Left ventricle myocardium inferior (tissue), 1 donor: Measurements from ENCODE around the gene SMARCD1. TPM values are rescaled to one million over a fixed set of nuclear protein-coding genes. Genes with fewer than 3 reads are reported as not detected.

Experiments
- DNase-seq: peaks from one replicate; pipeline ENCODE4 v3.0.0-alpha.2; 2020
- H3K27ac ChIP-seq: fragments of 200-600 bp; replicated peaks from 2 replicates; pipeline ENCODE4 v1.8.0; 2021
- H3K27me3 ChIP-seq: fragments of 200-600 bp; 2 replicates; pipeline ENCODE4 v1.8.0; 2021; ENCODE audit warnings: low read depth
- H3K36me3 ChIP-seq: fragments of 200-600 bp; 2 replicates; pipeline ENCODE4 v1.8.0; 2021
- H3K4me1 ChIP-seq: fragments of 200-600 bp; 2 replicates; pipeline ENCODE4 v1.8.0; 2021
- H3K4me3 ChIP-seq: fragments of 200-600 bp; 2 replicates; pipeline ENCODE4 v1.8.0; 2021; ENCODE audit warnings: mild to moderate bottlenecking, moderate library complexity
- H3K9me3 ChIP-seq: fragments of 200-600 bp; replicated peaks from 2 replicates; pipeline ENCODE4 v1.8.0; 2021
- intact Hi-C: fragments of 100-400 bp; cut with micrococcal nuclease; formaldehyde crosslinking; loops from one replicate; pipeline ENCODE4 v1.11.0; 2022
- total RNA-seq: library from RNA; stranded (reverse); fragmentation: NEBNext Ultra II Directional; extraction: Animal tissue kit (Norgen Biotek cat#: 25700); gene quantifications from one replicate; pipeline ENCODE4 v1.2.1, GENCODE V29; 2021
- TF ChIP-seq, protein P1 (sequence below): fragments of 200-600 bp; IDR thresholded peaks from 2 replicates; pipeline ENCODE4 v1.8.0; 2021; ENCODE audit warnings: antibody characterized with exemption, mild to moderate bottlenecking, borderline replicate concordance
- donor health status: DM: no; HTN: yes; CAD: no; lungs with severe emphysema.

The SMARCD1 gene
- total RNA-seq, 1 donor from 2014 or later = 15.4 TPM

DNA sequence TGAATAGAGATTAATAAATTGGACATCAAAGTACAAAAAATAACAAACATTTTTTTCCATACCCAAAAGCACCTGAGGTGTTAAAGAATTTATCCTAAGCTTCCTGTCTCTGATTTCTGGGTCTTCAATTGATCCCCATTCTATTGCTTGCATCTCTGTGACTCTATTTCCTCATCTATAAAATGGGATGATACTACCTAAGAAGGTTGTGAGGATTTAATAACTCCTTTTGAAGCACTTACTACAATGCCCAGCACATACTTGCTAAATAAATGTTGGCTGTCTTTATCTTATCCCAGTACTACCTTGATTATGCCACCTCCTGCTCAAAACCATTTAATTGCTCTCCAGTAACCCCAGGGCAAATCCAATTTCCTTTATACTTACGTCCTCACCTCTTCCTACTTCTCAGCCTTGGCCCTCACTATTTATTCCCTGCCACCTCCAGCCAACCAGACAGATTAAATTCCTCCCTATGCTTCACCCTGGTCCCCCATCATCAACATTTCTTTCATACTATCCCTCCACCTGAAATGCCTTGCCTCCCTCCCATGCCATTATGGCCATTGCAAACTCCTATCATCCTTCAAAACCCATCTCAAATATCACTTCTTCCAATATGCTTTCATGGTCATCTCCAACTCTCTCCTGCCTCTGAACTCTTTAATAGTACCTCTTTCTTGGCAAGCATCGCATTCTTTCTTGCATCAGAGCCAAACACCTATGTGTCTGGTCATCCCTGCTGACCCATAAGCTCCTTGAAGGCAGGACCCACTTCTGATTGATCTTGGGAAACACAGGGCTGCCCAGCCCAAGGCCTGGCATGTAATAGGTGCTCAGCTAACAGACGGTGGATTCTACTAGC lies 35.7 kb upstream of the SMARCD1 start:
- H3K27me3 ChIP-seq = peaks cover 38% of the 10 kb centered on the region
- intact Hi-C loops = loop anchor here (10.0 kb wide), 1 partner anchor 185 kb away; no protein-coding TSS in a partner anchor
- H3K36me3 ChIP-seq = no peaks in the 10 kb centered on the region
- no peak for DNase-seq
- peaks cover 13% of the 10 kb centered on the region for H3K4me1 ChIP-seq
- TF ChIP-seq, protein P1, sequence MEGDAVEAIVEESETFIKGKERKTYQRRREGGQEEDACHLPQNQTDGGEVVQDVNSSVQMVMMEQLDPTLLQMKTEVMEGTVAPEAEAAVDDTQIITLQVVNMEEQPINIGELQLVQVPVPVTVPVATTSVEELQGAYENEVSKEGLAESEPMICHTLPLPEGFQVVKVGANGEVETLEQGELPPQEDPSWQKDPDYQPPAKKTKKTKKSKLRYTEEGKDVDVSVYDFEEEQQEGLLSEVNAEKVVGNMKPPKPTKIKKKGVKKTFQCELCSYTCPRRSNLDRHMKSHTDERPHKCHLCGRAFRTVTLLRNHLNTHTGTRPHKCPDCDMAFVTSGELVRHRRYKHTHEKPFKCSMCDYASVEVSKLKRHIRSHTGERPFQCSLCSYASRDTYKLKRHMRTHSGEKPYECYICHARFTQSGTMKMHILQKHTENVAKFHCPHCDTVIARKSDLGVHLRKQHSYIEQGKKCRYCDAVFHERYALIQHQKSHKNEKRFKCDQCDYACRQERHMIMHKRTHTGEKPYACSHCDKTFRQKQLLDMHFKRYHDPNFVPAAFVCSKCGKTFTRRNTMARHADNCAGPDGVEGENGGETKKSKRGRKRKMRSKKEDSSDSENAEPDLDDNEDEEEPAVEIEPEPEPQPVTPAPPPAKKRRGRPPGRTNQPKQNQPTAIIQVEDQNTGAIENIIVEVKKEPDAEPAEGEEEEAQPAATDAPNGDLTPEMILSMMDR = no peak
- no peak overlapping the region for H3K4me3 ChIP-seq
- H3K27ac ChIP-seq = no peak overlapping the region
- H3K9me3 ChIP-seq = no peaks in the 10 kb centered on the region

GRCh38 chr12:50050119-50050385 lies 35.1 kb upstream of the SMARCD1 start:
- H3K27ac ChIP-seq = peak overlapping the region; percentile 45
- DNase-seq = no peak
- H3K27me3 ChIP-seq = peaks cover 43% of the 10 kb centered on the region
- peak overlapping the region; percentile 59 for H3K4me3 ChIP-seq
- no peaks in the 10 kb centered on the region for H3K36me3 ChIP-seq
- intact Hi-C loops = loop anchor here (10.0 kb wide), 1 partner anchor 185 kb away; no protein-coding TSS in a partner anchor
- peaks cover 13% of the 10 kb centered on the region for H3K4me1 ChIP-seq
- TF ChIP-seq, protein P1 = no peak
- H3K9me3 ChIP-seq = no peaks in the 10 kb centered on the region

DNA sequence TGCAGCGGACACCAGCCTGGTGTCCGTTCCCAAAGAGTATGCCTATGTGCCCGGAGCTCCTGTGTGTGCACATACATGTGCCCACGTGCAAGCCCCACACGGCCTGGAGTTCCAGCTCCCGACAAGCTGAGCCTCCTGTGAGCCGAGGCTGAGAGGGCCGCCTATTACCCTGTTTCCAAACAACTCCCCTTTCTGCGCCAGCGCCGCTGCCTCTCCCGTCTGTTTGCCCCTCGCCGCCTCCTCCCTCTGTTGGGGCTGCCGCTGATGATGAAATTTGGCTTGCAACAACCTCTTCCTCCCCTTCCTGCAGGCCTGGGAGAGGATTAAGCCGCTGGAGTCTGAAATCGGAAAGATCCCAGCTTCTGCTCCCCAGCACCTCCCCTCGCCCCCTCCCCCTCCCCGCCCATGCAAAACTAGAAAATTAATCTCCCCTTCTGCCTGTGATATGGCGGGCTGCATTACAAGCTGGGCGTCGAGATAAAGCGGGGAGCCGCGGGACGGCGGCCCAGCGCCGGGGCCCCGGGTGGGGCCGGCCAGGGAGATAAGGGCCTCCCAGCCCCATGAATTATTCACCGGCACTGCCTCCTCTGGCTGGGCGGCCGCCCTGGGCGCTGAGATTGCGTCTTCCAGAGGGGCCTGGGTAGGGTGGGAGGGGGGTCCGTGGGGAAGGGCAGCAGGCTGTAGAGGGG lies 34.6 kb upstream of the SMARCD1 start:
- H3K4me3 ChIP-seq = peak overlapping the region; percentile 59
- peak overlapping the region; percentile 45 for H3K27ac ChIP-seq
- TF ChIP-seq, protein P1 = no peak
- peaks cover 13% of the 10 kb centered on the region for H3K4me1 ChIP-seq
- peaks cover 48% of the 10 kb centered on the region for H3K27me3 ChIP-seq
- H3K9me3 ChIP-seq = no peaks in the 10 kb centered on the region
- intact Hi-C loops = loop anchor here (10.0 kb wide), 1 partner anchor 186 kb away; no protein-coding TSS in a partner anchor
- peak; percentile 71 for DNase-seq
- H3K36me3 ChIP-seq = no peaks in the 10 kb centered on the region

DNA sequence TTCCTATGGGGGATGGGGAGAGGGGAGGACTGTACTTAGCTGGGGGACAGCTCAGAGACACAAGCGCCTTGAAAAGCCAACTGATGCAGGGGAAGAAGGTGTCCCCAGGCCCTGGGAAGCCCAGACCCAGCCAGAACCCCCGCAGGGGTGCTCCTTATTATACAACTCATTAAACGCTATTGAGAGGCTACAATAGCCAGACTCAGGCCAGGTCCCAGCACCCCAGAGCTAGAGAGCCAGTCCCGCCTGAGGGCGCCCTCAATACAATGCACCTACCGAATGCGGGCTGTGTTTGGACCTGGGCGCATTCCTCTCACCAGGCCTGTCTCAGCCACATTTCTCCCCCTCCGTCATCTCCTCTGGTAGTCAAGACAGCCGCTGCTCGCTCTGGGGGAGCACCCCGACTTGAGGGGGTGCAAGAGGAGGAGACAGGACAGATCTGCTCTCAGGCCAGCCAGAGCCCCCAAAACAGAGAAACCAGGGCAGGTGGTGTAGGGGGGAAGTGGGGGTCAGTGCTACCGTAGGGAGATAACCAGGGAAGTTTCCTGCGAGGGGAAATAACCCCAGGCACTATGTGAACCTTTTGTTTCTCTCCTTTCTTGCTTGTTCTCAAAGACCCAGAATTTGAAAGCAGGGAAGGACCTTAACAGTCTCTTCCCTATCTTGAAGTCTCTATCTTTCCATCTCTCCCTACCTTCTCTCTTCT lies 33.9 kb upstream of the SMARCD1 start:
- no peaks in the 10 kb centered on the region for H3K9me3 ChIP-seq
- peaks cover 55% of the 10 kb centered on the region for H3K27me3 ChIP-seq
- peaks cover 19% of the 10 kb centered on the region for H3K4me1 ChIP-seq
- H3K36me3 ChIP-seq = no peaks in the 10 kb centered on the region
- intact Hi-C loops = loop anchor here (10.0 kb wide), 1 partner anchor 186 kb away; no protein-coding TSS in a partner anchor
- peak overlapping the region; percentile 45 for H3K27ac ChIP-seq
- TF ChIP-seq, protein P1 = no peak
- no peak for DNase-seq
- H3K4me3 ChIP-seq = peak overlapping the region; percentile 59

DNA sequence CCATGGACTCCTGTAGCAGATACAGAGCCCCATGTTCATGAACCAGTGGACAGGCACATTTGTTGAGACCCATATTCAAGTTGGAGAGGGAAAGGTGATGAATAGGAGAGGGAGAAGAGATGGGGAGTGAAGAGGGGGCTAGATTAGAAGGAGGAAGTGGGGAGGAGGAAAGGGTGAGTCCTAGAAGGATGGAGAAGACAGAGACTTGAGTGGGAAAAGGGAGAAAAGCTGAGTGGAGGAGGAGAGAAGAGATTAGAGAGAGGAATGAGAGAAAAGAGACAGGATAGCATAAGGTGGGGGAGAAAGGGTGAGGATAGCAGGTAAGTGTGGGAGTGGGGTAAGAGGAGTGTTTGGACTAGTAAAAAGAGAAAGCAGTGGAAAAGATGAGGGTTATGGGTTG lies 32.6 kb upstream of the SMARCD1 start:
- TF ChIP-seq, protein P1 = no peak
- intact Hi-C loops = loop anchor here (10.0 kb wide), 1 partner anchor 188 kb away; no protein-coding TSS in a partner anchor
- no peaks in the 10 kb centered on the region for H3K36me3 ChIP-seq
- H3K27ac ChIP-seq = no peak overlapping the region
- H3K27me3 ChIP-seq = peaks cover 63% of the 10 kb centered on the region
- H3K9me3 ChIP-seq = no peaks in the 10 kb centered on the region
- peaks cover 31% of the 10 kb centered on the region for H3K4me1 ChIP-seq
- no peak for DNase-seq
- H3K4me3 ChIP-seq = no peak overlapping the region
